ENCODE data around the gene RANBP6. TPM values are rescaled to one million over a fixed set of nuclear protein-coding genes. Genes with fewer than 3 reads are reported as not detected.

The RANBP6 gene
- total RNA-seq, 4 donors from 2014 or later = 11.5 to 19.4 (median 15.0) TPM

- ATAC-seq (ENCODE audit: low FRiP score) = no peak
- TF ChIP-seq CTCF (IDR thresholded peaks at IDR 0.05) = no peak
Measured at GRCh38 chr9:6049798-6050197, 34.4 kb upstream of the RANBP6 start.

GRCh38 chr9:6048039-6048438 is 32.6 kb upstream of the RANBP6 start:
- no peak for ATAC-seq (ENCODE audit: low FRiP score)
- DNase-seq (ENCODE audit: low spot score) = no peak
- no peak for TF ChIP-seq CTCF (IDR thresholded peaks at IDR 0.05)

More at GRCh38 chr9:6049798-6050197, 34.4 kb upstream of the RANBP6 start:
- DNase-seq (ENCODE audit: low spot score) = no peak

- TF ChIP-seq CTCF (IDR thresholded peaks at IDR 0.05) = no peak
- no peak for DNase-seq (ENCODE audit: low spot score)
Measured at GRCh38 chr9:6047020-6047419, 31.6 kb upstream of the RANBP6 start.

GRCh38 chr9:6045364-6045763 is 29.9 kb upstream of the RANBP6 start:
- no peak for ATAC-seq (ENCODE audit: low FRiP score)
- no peak for DNase-seq (ENCODE audit: low spot score)
- TF ChIP-seq CTCF (IDR thresholded peaks at IDR 0.05) = no peak

More at GRCh38 chr9:6047020-6047419, 31.6 kb upstream of the RANBP6 start:
- ATAC-seq (ENCODE audit: low FRiP score) = no peak

GRCh38 chr9:6040077-6040476 is 24.7 kb upstream of the RANBP6 start:
- no peak for TF ChIP-seq CTCF (IDR thresholded peaks at IDR 0.05)
- DNase-seq (ENCODE audit: low spot score) (no peak), ATAC-seq (ENCODE audit: low FRiP score) (no peak)

GRCh38 chr9:6036391-6036790 is 21.0 kb upstream of the RANBP6 start:
- TF ChIP-seq CTCF (IDR thresholded peaks at IDR 0.05) = no peak
- DNase-seq (ENCODE audit: low spot score) = no peak
- ATAC-seq (ENCODE audit: low FRiP score) = no peak

GRCh38 chr9:6034954-6035353 is 19.5 kb upstream of the RANBP6 start:
- no peak for DNase-seq (ENCODE audit: low spot score)
- TF ChIP-seq CTCF (IDR thresholded peaks at IDR 0.05) = no peak
- no peak for ATAC-seq (ENCODE audit: low FRiP score)

Measured in omental fat pad (tissue), 4 donors.